ENCODE data around the gene ZNF654.
A peak's percentile ranks its signal among the peaks of the same experiment; 100 is the strongest.
"Not testable (repeated sequence)": the region's sequence is repeated elsewhere in the genome, so short reads cannot be mapped to it uniquely, and the experiment has no call there.

The ZNF654 gene
- total RNA-seq: 14.0 to 60.6 (median 26.5) reads per million in 18 experiments

GRCh38 chr3:88058581-88059379 lies at the start of gene ZNF654, which contains the start of gene CGGBP1:
ZNF654 (plus strand) TSS chr3:88059255; CDS start chr3:88059320, 65 bp downstream.
CGGBP1 (minus strand) TSS chr3:88059005; CDS start chr3:88055976, 3,029 bp downstream.
- peak; percentile 100 for DNase-seq

DNA sequence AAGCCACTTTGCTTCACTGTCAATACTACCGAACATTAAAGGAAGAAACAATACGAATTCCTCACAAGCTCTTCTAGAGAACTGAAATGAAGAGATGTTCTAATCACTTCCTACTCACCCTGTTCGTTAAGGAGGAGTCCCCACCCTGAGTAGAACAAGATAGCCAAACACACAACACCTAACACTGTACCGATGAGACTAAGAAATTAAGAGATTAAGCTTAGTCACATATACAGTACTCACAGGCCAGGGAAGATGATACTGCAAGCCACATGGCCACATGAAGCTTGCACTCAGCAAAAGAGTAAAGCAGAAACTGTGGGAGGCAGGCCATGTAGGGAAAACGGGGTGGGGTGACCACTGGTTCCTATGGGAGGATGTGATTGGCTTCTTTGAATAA lies 48.2 kb upstream of the ZNF654 start:
- DNase-seq: no peak

DNA sequence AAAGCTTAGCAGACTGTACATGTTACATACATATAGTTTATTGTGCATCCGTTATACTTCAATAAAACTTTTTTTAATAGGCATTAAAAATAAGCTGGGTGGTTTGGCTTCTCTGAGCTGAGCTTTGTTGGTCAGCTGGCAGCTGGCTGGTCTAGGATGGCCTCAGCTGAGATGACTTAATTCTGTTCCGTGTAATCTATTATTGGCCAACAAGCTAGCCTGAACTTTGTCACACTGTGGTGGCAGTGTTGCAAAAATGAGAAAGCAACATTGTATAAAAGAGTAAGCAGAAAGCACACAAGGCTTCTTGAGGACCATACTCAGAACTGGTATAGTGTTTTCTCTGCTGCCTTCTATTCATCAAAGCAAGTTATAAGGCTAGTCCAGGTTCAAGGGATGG lies 45.5 kb upstream of the ZNF654 start:
- peak; percentile 75 to 78 for DNase-seq

GRCh38 chr3:88015656-88016055 lies 43.4 kb upstream of the ZNF654 start:
- DNase-seq: not testable (repeated sequence)

DNA sequence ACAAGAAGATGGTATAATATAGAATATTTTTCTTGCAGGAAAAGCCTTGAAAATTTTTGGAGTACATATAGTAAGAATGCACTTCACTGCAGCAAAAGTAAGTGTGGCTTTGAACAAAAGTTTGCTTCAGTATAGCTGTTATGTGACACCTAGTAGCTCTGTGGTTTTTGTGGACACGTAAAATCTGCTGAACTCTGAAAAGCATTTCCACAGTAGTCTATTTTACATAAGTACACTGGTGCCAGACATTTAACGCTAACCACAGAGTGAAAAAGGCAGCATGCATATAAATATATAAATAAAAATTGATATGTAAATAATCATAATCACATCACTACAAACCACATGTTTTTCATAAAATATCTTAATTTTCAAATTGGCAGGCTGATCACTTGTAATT lies 40.0 kb upstream of the ZNF654 start:
- DNase-seq: no peak

DNA sequence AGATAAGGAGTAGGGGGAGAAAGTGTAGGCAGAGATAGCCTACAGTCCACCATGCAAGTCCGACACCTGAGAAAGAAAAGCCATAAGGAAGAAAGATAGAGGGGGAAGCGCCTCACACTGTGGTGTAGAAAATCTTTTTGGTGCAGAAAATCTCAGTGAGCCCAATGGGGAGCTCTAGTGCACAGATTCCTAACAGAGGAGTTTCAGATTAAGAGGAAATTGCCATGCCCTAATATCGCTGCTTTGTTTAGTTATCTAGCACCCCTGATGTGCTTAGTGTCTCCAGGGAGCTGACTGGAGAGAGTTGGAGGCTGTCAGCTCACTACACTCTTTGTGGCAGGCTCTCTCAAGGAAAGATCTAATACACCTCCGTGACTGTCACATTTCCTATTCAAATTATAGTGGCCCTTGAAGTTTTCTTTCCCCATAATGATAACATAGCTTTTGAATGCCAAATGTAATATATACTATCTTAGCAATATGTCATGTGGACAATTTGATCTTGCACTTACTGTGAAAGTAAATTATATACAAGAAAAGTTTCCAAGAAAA lies 34.0 kb upstream of the ZNF654 start:
- no peak for DNase-seq

- DNase-seq: no peak
Measured at GRCh38 chr3:88028876-88029275, 30.2 kb upstream of the ZNF654 start.

DNA sequence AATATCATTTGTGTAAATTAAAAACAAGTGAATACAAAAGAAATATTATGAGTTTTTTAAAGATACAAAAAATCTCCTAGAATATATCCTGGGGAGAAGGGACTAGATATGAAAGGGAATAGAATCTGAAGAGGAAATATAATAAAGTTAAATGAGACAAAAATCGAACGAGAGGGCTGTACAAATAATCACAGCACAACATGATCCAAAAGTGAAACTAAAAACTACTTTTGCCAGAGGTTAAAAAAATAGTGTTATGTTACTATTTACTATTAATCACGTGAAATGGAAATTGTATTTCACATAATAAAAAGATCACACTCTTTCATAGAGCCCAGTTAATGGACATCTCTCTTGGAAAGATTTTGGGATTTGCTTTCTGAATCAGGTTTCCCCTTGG lies 28.8 kb upstream of the ZNF654 start:
- DNase-seq: peak in 1 of 2 donors; percentile 7

DNA sequence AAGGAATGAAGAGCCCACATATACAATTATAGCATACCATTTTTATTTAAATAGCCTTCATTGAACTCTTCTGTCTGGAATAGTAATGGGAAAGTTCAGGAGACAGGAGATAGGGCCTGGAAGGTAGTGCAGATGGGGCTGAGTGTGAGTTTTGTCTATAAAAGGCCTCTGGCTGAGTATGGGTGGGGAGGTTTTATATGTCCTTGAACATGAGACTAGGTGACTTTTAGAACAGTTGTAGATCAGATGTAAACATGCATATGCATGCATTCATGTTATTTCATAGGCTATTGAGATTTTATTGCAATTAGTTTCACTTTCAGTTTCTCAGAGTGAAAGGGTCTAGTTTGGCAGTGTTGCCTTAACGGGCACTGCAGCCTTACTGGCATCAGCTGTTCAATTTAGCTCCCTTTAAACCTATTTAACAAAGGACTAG lies 27.4 kb upstream of the ZNF654 start:
- DNase-seq: peak in 1 of 2 donors; percentile 42

DNA sequence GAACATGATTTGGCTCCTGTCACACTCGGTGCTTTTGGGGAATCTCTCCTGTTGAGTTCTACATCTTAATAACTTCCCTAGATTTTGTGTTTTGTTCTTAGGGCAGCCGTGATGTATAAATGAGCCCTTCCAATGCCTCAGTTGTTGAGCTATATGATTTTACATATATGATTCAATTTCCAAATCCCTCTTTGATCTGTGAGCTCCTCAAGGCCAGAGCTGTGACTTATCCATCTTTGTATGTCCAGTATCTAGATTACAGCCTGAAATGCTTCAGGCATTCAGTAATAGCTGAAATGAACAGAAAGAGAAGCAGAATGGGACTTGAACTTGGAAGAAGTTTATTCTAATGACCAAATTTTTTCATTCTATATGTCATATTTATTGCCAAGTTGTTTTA lies 26.8 kb upstream of the ZNF654 start:
- DNase-seq: no peak

DNA sequence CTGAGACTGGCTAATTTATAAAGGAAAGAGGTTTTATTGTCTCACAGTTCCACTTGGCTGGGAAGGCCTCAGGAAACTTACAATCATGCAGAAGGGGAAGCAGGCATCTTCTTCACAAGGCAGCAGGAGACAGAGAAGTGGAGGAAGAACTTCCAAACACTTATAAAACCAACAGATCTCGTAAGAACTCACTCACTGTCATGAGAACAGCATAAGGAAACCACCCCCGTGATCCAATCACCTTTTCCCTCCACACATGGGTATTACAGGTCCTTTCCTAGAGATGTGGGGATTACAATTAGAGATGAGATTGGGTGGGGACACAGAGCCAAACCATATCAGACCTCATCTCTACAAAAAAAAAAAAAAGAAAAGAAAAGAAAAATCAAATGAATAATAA lies 26.0 kb upstream of the ZNF654 start:
- peak; percentile 29 to 39 for DNase-seq

- no peak for DNase-seq
Measured at GRCh38 chr3:88033808-88034207, 25.2 kb upstream of the ZNF654 start.

GRCh38 chr3:88034491-88035275 lies 24.4 kb upstream of the ZNF654 start:
- no peak for DNase-seq

- no peak for DNase-seq
Measured at GRCh38 chr3:88036221-88036620, 22.8 kb upstream of the ZNF654 start.

DNA sequence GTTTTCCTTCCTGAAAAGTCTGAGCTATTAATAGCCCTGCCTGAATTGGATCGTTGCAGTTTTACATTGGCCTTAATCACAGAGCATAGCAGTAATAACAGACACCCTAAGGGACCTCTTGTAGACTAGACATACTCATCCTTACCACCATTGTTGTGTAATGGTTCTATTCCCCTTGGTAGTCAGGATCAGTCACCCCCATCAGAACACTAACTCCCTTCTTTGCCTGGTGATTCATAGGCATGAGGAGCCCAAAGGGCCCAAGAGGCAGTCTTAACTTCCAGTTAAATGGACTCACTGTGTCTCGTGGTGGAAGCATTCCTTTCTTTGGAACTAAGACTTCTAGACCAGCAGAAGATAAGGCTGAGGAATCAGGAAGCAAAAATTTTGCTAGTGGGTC lies 20.5 kb upstream of the ZNF654 start:
- peak; percentile 43 to 54 for DNase-seq

- no peak for DNase-seq
Measured at GRCh38 chr3:88040529-88040928, 18.5 kb upstream of the ZNF654 start.

DNA sequence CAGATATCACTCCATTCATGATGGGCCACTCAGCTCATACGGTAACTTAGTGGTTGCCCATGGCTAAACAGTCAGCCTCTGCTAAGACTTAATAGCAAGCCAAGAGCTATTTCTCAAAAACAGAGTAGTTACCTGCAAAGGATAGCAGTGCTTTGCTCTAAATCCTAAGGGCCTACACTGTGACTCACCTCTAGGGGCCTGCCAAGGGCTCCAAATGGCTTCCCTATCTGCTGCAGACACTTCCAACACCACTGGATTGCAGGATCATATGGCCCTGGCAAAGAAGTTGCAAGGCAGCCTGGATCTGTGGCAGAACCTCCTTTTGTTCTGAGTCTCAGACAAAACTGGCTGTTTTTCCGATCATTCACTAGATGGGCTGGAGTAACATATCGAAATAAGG lies 18.1 kb upstream of the ZNF654 start:
- no peak for DNase-seq

- DNase-seq: no peak
Measured at GRCh38 chr3:88044411-88044810, 14.6 kb upstream of the ZNF654 start.

DNA sequence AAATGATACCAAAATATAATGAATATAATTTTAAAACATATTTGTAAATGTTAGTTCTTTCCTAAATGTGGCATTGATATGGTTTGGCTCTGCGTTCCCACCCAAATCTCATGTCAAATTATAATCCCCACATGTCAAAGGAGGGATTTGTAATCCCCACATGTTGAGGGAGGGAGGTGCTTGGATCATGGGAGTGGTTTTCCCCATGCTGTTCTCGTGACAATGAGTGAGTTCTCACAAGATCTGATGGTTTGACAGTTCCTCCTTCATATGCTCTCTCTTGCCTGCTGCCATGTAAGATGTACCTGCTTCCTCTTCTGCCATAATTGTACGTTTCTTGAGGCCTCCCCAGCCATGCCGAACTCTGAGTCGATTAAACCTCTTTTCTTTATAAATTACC lies 12.3 kb upstream of the ZNF654 start:
- DNase-seq: peak; percentile 42 to 52

DNA sequence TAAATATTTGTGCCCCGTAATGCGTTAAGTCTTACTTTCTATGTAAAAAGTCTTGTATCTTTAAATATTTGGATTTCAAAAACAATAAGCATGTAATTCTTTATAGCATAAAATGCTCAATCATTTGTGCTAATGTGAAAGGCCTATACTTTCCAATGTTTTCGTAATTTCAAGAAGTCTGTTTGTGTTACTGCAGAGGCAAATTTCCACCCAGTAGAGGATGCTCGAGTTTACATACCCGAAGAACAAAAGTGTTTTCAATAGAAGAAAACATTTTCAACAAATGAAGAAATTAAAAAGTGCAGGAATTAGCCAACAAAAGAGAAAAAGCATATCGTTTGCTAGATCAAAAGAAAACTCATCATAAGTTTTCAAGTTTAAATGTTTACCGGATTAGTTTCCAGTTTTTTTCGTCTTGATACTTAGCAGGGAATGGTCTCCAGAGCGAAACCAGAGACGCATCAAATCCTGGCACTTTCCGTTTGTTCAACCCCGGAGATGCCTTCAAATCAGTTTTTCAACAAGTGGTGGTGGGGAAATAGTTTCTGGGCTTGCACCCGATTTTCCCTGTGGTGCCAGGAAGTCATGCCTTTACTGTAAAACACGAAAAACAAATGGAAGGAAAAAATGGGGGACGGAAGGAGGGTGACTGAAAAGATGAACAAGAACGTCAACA lies 1.3 kb upstream of the ZNF654 start:
- DNase-seq: peak; percentile 7 to 8

DNA sequence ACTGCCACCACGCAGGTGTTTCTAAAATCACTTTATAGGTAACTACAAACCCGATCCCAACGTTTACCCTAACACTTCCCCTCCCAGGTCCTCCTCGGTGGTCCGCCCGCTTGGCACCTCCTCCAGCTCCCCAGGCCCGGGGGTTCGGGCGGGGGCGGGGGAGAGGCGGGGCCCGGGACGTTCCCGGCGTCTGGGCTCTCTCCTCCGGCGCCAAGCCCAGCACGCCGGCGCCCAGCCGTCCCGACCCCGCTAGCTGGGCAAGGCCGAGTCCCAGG lies 812 bp upstream of the ZNF654 start:
- no peak for DNase-seq

DNA sequence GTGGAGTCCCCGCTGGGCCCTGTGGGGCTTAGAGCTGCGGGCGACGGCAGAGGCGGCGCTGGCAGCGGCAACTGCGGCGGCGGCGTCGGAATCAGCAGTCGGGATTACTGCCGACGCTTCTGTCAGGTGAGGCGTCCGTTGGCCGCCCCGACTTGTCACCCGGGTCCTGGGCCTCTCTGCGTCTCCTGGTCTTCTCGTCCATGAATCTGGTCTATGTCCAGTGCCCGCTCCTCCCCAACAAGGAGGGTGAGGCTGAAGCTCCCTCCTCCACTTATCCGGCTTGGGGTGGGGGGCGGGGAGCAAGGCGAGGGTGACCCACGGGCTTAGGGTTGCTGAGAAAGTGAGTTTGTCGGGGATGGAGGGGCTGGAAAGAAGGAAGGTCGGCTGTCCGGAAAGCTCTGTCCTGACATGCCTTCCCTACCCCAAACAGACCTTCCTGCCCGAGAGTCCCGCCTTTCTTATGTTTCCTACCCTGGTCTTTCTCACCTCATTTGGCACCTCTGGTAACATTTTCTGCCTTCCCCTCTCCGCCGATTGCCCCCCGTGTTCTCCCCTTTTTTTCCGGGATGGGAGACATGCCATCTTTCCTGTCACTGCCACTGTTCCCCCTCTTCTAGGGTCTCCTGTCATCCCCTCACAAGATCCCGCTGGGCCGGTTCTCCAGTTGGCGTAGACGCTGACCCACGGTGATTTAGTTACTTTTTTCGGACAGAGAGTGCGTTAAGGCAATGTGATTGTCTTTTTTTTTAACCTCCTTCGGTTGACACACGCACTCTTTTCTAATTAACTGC lies 520 bp downstream of the ZNF654 start:
- no peak for DNase-seq
